Measurements from ENCODE around the gene PROK2.

DNA sequence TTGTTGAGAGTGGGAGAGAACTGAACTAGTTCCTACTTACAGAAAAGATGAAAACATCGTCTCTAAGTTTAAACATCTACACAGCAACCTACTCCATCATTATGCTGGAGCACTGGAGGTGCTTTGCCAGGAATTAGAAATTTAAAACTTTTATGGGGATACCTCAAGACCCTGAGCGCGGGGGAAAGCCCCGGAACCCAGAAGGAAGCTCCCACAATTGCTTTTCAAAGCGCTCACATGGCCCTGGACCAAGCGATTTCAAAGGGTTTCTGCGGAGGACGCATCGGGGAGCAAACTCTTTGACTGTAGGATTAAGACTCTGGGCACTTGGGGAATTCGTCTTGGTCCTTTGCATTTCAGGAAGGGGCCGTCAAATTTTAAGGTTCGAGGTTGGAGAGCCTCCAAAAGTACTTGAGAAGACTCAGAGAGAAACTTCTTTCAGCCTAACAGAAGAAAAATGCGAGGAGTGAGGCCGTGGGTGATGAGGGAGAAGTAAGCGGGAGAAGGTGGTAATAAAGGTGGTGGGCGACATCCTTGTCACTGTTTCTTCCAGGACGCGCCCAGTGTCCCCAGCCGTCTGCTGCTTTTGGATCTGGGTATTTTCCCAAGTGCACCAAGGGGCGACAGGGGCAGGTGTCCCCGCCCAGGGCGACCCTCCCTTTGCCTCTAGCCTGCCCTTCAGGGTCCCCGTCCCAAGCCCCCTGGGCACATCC, 591 bp downstream of the PROK2 start:
- TF ChIP-seq POLR2A (IDR thresholded peaks at IDR 0.05; ENCODE audit: low read length) (no peak), GATA1 (IDR thresholded peaks at IDR 0.05; ENCODE audit: low read depth, low read length) (no peak)
